IPS-11a (cell line): Measurements from ENCODE around the gene ANXA8.
"Not testable (repeated sequence)": the region's sequence is repeated elsewhere in the genome, so short reads cannot be mapped to it uniquely, and the experiment has no call there.

Experiments
- H3K4me3 ChIP-seq: one replicate; pipeline ENCODE4 v1.5.1; 2013; ENCODE audit warnings: low read depth, low read length, control low read depth

ANXA8 gene

DNA sequence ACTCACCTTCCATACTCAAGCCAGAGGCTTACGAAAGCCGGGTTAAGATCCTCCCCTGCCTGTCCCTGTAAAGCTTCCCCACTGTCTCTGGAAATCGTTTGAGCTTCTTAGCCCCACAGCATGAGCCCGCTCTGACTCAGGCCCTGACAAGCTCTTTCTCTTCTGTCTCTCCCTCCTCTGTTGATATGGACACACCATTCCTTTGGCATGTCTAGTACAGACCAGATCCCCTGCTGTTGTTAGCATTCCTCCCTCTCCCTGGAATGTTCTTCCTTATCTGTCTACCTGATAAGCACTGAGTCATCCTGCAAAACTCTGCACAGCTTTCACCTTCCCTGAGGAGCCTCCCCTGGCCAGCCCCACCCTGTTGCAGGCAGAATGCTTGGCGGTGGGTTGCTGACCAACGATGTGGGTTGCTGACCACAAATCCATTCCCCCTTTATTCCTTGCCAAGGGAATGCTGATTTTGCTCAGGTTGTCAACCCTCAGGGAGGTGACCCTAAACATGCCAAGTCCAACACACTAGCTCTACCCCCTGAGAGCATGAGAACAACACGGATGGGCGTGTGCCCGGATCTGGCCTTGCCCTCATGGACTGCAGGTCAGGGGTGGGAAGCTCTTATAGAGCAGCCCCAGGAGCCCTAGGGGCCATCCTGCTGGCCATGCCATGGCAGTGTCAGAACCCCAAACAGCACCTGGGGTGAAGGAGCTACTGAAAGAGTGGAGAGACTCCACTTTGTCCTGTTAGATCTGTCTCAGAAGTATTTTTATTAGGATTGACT lies 21.1 kb downstream of the ANXA8 start:
- not testable (repeated sequence) for H3K4me3 ChIP-seq

DNA sequence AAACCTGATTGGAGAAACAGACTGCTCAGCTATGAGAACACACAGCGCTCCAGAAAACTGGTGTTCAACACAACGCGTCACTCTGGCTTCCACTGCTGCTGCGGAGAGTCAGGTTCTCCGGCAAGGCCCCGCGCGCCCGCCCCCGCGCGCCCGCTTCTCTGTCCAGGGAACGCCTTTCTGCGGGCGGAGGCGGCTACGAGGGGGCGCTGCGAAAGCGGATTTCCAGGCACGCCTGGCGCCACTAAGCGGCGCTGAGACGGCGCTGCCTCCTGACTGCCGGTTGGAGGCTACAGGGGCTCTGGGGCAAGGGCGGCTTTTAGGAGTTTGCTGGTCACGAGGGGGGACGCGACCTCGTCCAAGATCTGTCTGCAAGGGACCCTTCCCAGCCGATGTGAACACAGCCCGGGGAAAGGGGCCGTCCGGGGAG lies 22.6 kb downstream of the ANXA8 start:
- not testable (repeated sequence) for H3K4me3 ChIP-seq

DNA sequence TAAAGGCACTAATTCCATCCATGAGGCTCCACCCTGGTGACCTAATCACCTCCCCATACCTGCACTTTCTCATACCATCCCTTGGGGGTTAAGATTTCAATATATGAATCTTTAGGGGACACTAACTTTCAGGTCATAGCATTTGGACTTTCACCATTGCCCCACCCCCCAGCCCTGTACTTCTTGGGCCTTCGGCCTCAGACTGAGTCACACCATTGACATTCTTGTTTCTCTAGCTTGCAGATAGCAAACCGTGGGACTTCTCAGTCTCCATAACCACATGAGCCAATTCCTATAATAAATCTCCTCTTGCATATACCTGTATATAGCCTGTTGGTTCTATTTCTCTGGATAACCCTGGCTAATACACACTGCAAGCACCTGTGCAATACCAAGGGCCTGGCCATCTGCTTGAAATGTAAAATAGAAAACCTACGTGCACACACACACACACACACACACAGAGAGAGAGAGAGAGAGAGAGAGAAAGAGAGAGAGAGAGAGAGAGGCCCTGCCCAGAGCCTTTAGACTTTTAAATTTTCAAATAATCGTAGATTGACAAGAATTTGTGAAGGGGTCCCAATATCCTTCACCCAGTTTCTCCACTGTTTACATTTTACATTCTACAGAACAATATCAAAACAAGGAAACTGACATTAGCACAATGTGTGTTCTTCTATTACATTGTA lies 25.3 kb downstream of the ANXA8 start:
- H3K4me3 ChIP-seq = no peak overlapping the region

DNA sequence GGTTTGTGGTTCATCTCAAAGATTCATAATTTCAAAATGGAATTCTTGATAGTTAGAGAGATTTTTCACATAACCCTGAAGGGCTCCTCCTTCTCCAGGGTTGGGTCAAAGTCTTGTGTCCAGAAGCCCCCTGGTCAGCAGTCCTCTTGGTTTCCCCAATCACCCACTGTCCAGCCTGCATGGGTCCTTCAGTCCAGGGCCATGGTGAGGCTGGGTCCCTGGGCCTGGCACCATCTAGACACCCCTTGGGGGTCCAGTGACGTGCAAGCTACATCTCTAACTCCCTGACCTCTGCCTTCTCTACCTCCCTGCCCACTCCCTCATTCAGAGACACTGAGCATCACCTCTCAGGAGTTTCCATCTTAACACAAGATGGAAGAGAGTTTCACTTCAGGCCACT lies 26.1 kb downstream of the ANXA8 start:
- H3K4me3 ChIP-seq = no peak overlapping the region

DNA sequence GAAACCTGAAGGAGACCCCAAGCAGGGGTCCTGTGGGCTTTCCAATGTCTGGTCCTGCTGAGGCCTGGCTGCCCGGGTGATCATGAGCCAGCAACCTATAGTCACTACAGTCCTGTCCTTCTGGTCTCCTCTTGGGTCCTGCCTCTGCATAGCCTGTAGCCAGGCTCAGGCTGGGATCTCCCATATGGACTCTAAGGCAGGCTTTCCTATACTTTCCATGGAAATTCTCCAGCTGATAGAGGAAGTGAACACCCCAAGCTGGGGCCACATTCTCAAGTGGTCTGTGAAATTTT lies 26.4 kb downstream of the ANXA8 start:
- no peak overlapping the region for H3K4me3 ChIP-seq

DNA sequence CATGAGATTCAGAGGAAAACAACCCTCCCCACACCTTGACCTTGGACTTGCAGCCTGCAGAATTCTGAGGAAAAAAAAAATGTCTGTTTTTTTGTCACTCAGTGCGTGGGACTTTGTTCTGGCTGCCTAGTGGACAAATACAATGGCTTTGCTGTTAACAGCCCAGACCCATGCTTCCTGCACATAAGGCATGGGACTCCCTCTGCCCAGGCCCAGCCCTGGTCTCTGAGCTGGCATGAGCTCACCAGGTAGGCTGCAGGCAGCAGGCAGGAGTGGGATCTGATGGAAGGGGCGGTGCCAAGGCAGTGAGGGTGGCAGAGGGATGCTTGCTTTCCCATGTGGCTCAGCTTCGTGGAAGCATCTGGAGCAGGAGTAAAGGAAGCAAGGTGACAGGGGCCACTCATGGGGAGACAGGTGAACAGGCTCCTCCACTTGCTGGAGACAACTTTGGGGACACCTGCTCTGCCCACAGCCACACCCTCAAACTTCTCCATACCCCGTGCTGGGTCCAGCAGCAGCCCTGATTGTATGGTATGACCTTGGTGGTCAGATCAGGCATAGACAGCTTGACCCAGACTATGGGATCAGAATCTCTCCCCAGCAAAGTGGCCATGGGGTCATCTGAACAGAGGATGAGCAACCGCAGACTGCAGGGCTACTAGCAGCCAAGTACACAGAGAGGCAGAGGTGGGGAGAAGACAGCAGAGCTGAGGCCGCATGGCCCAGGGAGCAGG lies 27.0 kb downstream of the ANXA8 start:
- H3K4me3 ChIP-seq = no peak overlapping the region

DNA sequence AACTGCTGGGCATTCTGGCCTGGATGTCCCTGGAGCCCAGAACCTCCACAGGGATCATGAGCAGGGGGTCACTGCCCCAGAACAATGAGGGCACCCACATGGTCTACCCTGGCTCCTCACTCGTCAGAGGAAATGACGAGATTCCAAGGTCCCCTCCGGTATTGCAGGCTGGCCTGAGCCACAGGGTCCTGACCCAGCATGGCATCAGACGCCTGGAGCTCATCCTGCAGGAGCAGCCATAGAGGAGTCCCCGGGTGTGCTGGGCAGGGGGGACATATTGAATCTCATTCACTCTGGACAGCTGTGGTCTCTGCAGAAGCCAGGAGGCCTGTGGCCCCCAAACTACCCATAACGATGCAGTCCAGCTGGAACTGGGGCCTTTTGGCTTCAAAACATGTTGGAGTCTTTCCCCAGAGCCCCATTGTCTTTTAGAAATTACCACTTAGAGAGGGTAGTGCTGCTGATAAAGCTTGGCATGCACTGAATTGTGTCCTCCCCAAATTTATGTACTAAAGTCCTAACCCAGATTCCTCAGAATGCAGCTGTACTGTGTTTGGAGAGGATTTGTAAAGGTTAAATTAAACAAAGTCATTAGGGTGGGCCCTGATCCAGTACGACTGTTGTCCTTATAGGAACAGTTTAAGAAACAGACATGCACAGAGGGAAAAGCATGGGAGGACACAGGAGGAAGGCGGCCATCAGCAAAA lies 27.7 kb downstream of the ANXA8 start:
- no peak overlapping the region for H3K4me3 ChIP-seq

DNA sequence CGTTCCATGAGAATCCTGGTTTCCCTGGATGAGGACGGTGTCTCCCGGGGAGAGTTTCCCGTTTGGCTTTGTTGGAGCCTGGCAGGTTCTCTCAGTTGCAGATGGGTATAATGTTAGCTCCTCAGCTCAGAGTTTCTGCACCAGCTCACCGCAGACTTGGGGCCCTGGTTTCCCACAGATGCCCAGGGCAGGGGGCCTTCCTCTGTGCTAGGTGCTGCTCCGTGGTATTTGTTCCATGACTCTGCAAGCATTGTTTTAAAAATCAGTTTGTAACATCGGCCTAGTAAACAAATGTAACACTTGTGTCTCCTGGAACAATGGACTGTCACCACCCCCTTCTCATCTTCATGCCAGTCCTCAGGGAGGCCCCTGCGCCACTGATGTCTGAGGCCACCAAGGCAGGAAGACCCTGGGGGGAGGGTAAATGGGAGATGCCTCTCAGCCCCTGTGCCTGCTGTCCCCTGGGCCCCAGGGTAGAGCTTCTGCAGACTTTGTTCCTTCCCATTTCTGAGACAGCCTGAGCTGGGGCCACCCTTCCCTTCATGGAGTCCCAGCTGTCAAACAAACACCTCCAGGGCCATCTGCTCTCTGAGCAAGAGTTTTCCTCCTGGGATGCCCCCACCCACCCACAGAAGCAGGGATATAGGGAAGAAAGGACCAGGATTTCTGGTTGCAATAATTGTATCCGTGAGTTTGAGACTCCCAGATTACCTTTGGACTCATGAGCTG lies 28.4 kb downstream of the ANXA8 start:
- not testable (repeated sequence) for H3K4me3 ChIP-seq

DNA sequence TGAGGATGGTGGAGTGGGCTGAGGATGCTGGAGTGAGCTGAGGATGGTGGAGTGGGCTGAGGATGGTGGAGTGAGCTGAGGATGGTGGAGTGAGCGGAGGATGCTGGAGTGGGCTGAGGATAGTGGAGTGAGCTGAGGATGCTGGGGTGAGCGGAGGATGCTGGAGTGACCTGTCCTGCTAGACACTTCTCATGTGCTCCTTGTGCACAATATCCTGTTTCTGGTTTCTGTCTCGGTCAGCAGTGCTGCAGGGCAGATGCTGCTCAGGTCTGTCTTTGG lies 29.2 kb downstream of the ANXA8 start:
- no peak overlapping the region for H3K4me3 ChIP-seq

DNA sequence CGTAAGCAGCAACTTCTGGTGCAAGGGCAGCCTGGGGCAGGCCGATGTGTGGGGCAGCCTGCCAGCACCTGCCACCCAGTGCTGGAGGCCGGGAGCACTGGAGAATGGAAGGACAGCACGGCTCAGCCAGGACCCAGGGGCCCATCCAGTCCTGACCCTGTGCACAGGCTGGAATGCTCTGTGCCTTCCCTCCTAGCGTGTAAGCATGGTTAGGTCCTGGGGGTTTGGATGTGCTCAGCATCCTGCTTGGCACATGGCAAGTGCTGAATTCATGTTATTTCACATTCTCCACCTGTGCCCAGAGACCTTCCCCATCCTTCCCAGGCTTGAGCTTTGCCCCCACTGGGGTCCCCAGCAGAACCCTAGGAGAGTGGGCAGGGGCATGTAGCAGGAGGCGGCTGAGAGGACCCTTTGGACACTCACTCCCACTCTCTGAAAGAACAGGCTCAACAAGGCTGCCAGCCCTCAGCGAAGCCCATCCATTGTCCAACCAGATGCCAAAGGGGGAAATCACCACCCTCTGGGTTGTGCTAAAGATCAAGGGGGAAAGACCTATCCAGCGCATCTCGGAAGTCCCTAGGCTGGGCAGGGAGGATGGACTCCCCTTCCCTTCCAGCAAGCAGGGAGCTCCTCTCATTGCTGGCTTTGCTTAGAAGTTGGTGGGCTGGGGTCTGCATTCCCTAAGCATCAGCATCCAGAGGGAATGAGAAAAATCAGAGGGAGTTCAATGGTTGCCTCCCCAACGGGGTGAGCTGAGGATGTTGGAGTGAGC lies 29.7 kb downstream of the ANXA8 start:
- no peak overlapping the region for H3K4me3 ChIP-seq

DNA sequence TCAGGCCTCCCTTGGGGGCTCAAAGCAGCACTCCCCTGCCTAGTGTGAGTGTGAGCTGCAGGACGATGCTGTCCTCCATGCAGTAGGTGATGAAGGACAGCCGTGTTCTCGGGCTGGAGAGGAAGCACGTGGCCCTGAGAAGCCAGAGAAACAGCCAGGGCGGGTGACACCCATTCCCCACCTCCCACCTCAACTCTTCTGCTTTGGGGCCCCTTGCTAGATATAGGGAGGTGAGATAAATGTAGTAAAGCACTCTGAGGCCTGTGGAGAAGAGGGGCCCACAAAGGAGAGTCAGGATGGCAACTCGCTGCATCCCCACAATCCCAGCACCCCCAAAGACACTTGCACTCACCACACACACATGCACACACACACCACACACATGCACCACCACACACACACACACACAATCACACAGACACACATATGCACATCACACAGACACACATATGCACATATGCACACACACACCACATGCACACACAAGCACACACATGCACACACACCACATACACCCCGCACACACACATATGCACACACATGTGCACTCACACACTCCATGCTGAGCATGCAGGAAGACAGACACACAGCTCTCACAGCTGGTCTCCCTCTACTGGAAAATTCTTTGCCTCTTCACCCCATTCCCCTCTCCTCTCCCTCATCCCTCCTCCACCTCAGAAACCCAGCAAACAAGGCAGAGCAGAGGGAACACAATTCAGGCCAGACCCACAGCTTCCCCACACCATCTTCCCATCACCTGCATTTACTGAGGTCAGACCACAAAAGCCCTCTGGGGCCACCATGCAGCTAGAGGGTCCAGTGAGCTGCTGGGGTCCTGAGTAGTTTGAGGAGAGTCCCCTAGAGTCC lies 30.5 kb downstream of the ANXA8 start:
- no peak overlapping the region for H3K4me3 ChIP-seq

DNA sequence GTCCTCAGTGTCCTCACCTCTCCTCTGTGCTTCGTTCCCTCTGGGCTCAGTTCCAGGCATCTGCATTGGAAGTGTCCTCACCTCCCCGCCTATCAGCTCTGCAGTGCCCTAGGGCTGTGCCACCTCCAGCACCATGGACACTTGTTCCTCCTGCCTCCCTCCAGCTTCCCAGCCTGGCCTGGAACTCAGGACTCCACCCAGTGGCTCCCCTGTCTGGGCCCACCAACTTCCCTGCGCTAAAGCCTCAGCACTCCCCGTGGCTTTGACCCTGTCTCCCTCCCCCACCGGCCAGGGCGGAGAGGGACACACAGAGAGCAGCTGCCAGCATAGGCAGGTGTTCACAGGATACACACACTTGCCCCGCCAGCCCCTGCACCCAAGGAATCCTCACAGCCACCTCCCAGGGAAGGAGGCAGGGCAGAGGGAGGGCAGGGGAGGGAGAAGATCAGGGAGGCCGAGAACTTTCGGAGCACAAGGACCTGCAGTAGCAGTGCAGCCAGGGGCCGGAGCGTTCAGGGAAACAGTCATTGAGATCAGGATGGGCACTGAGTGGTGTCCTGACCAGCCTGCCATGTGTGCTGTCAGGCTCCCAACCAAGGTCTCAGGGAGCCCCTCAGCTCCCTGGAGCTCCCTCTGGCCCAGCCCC lies 31.3 kb downstream of the ANXA8 start:
- no peak overlapping the region for H3K4me3 ChIP-seq

DNA sequence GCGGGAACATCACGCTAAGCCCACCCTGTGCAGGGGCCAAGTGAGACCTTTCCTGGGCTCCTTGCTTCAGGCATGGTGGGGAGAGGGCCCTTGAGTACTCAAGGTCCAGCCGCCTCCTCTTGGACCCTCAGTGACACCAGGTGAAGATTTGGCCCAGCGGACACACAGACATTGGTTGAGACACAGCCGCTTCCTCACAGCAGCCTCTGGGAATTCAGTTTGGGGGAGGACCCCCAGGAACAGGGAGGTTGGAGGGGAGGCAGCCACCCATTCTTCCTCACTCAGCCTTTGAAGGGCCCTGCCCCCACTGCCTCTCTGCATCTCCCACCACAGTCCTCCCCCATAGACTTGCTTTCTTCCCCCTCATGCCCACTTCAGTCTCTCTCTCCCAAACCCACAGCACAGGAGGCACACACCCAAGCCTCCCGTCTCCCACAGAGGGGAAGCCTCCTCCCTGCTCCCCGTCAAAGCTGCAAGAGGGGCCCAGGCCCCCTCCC lies 31.9 kb downstream of the ANXA8 start:
- H3K4me3 ChIP-seq = no peak overlapping the region

DNA sequence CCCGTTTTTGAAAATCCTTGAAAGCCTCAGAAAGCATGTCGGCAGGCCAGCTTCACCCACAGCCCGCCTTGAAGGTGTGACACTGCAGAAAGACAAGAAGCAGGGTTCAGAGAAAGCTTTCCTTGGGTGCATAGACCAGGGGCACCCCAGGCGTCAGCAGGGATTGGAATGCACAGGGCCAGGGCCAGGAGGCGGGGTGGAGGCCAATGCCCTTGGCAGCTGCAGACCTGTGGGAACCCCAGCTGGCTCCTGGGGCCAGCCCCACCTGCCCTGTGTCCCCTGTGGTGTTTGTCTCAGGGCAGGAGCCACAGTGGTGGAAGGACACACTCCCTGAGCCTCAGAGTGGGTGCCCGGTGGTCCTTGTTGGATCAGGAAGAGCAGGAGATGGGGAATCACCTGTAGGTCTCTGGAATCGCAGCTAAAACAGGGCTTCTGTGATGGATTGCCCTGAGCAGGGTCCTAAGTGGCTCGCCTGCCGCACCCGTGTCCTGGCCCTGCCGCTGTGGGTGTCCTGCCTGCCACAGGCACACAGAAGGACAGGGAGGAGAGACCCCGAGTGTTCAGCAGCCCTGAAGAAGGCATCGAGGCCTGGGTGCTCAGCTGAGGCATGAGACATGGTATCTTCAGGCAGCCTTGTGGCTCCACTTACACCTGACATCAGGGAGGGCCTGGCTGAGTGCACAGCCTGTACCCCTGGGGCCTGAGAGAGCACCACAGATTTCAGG lies 32.5 kb downstream of the ANXA8 start:
- no peak overlapping the region for H3K4me3 ChIP-seq

DNA sequence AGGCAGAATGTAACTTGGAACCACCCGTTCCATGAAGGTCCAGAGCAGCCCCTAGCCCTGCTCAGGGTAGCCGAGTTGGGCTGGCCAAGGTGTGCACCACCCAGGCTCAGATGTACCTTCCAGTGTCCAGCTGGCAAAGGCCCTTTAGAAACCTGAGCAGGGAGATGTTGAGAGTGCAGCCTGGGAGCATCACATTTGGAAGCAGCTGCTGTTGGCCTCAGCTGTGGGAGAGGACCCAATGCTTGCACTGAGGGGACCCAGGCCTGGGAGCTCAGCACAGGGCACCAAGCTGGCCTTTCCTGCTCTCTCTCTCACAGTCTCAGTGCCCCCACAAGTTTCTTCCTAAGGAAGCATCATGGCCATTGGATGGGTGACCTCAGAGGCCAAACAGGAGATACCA lies 33.5 kb downstream of the ANXA8 start:
- H3K4me3 ChIP-seq = no peak overlapping the region

DNA sequence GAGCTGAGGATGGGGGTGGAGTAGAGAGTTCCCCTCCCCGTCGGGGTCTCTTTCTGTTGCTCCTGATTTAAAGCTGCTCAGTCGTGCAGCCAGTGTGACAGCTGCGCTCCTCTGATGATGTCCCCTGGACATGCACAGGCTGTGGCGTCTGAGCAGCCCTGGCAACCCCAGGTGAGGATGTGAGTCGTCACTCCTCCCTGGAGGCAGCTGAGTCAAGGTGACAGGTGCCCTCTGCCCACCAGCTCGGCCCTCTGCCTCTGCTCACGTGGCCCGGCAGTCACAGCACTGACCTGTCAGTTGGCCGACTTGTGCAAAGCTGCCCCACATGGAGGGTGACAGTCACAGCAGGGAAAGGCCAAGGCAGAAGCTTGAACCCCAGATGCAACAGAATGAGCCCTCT lies 33.9 kb downstream of the ANXA8 start:
- no peak overlapping the region for H3K4me3 ChIP-seq

DNA sequence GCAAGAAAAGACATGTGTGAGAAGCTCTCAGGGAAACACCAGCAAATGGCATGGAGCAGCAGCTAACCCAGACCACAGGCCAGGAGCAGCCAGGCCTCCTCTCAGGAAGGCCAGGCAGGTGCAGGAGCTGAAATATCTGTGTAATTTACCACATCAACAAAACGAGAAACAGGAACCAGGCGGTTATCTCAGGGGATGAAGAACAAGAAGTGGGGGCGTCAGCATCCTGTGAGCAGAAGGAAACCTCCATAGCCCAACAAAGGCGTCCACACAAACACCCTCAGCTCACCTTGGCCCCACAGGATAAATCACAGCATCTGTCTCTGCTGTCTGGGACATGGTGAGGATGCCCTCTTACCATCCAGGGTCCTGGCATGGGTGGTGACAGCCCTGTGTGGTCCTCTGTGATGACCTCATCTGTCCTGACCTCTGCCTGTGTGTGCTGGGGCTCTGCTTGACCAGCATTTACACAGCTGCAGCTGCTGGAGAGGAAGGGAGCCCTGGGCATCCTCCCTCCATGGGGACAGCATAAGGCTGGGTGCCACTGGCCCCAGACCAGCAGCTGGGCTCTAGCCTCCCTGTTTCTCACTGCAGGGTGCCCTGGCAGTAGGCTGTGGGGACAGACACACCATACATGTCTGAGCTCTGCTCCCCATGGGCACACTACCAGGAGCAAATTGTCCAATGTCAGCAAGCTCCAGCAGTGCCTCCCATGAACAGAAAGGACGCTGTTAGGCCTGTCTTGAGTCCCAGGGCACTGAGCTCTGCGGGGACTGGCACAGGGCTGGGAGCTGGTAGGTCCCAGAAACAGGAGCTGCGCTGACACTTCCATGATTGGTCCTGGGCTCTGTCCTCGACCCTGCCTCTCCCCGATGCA lies 34.6 kb downstream of the ANXA8 start:
- H3K4me3 ChIP-seq = no peak overlapping the region
